Suppressor macrophage treated with lipopolysaccharide for 1 hour (primary cell): ENCODE results near the gene CD28.
A peak's percentile ranks its signal among the peaks of the same experiment; 100 is the strongest.
"Not testable (repeated sequence)": the region's sequence is repeated elsewhere in the genome, so short reads cannot be mapped to it uniquely, and the experiment has no call there.

ENCODE experiments used
- DNase-seq, 3 donors: peaks; one replicate each; pipeline ENCODE4 v3.0.0-alpha.2; 2020 to 2022

CD28 gene

GRCh38 chr2:203688798-203689197 lies 17.6 kb upstream of the CD28 start:
- DNase-seq: peak; percentile 82 to 86 (median 83)

GRCh38 chr2:203689426-203690116 lies 16.9 kb upstream of the CD28 start:
- DNase-seq: peak in 1 of 3 donors; percentile 31

- no peak for DNase-seq
These were observed 16.4 kb upstream of the CD28 start for GRCh38 chr2:203690117-203690431.

- DNase-seq: no peak
These were observed 15.9 kb upstream of the CD28 start for GRCh38 chr2:203690441-203691047.

- no peak for DNase-seq
These were observed 15.3 kb upstream of the CD28 start for GRCh38 chr2:203691149-203691548.

GRCh38 chr2:203692031-203692710 lies 14.3 kb upstream of the CD28 start:
- no peak for DNase-seq

- DNase-seq: no peak
These were observed 13.1 kb upstream of the CD28 start for GRCh38 chr2:203693242-203693879.

GRCh38 chr2:203694191-203694590 lies 12.2 kb upstream of the CD28 start:
- DNase-seq: no peak

- DNase-seq: no peak
These were observed 9.2 kb upstream of the CD28 start for GRCh38 chr2:203697190-203697589.

- not testable (repeated sequence) for DNase-seq
These were observed 8.7 kb upstream of the CD28 start for GRCh38 chr2:203697763-203698162.

GRCh38 chr2:203698410-203698809 lies 8.0 kb upstream of the CD28 start:
- DNase-seq: not testable (repeated sequence)

GRCh38 chr2:203704430-203704829 lies 2.0 kb upstream of the CD28 start:
- DNase-seq: no peak

GRCh38 chr2:203705178-203705577 lies 1.3 kb upstream of the CD28 start:
- no peak for DNase-seq

GRCh38 chr2:203707530-203707929 lies 1.1 kb downstream of the CD28 start:
- DNase-seq: no peak

- DNase-seq: no peak
These were observed 2.5 kb downstream of the CD28 start for GRCh38 chr2:203708846-203709396.

- no peak for DNase-seq
These were observed 3.1 kb downstream of the CD28 start for GRCh38 chr2:203709416-203710040.

- DNase-seq: no peak
These were observed 3.8 kb downstream of the CD28 start for GRCh38 chr2:203710226-203710625.

- DNase-seq: no peak
These were observed 4.5 kb downstream of the CD28 start for GRCh38 chr2:203710952-203711351.

- DNase-seq: no peak
These were observed 5.0 kb downstream of the CD28 start for GRCh38 chr2:203711399-203711798.

GRCh38 chr2:203713381-203713780 lies 6.9 kb downstream of the CD28 start:
- DNase-seq: no peak

- no peak for DNase-seq
These were observed 7.7 kb downstream of the CD28 start for GRCh38 chr2:203714112-203714511.

- DNase-seq: no peak
These were observed 9.3 kb downstream of the CD28 start for GRCh38 chr2:203715744-203716143.

- DNase-seq: no peak
These were observed 11.6 kb downstream of the CD28 start for GRCh38 chr2:203718087-203718486.
